ENCODE data around the gene PAQR3. TPM values are rescaled to one million over a fixed set of nuclear protein-coding genes. Genes with fewer than 3 reads are reported as not detected.

Gene PAQR3
- total RNA-seq, result 18.6 and 27.4 TPM in 2 replicates

DNA sequence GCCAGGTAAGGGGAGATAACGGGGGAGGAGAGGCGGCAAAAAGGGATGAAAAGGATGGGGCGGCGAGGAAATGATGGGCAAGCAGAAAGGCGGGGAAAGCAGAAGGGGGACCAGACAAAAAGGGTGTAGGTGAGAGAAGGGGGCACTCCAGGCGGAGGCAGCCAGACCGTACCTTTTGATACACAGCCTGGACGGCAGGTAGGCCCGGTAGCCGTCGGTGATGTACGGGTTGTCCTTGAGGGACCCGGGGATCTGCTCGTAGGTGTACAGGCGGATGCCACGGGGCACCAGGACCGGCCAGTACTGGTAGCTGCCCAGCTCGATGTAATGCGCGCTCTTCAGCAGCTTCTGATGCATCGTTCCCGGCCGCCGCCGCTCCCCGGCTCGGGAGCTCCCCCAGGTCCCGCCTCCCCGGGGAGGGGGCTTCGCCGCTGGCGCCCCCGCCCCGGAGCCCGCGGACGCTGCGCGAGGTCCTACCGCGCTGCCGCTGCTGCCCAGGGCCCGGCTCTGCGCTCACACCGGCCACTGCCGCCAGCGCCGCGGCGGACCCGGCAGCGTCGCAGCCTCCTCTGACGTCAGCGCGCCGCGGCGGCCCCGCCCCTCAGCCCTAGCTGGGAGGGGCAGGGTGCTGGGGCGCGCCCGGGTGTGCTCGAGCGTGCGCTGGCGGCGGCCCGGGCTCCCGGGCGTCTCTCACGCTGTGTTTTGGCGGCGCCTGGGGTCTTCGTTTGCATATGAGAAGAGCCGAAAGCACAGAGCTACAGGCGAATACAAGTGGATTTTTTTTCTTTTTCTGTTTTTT is at the start of gene PAQR3:
TSS of gene PAQR3 (minus strand) at position 571 of the 799 bp plus-strand sequence. CDS start at position 357, 214 bp downstream.

Other genes with a start within 250 kb of the PAQR3 start
- gene BMP2K, start 163.1 kb downstream of the PAQR3 start, total RNA-seq, result 46.1 and 78.8 TPM in 2 replicates

All from uterine smooth muscle cell (primary cell).